Panc1 (cell line): ENCODE data around the gene RPRD1A. TPM values are rescaled to one million over a fixed set of nuclear protein-coding genes. Genes with fewer than 3 reads are reported as not detected.

Experiments
- ATAC-seq: fragments of 200-7000 bp; cut with Tn5 transposase; 2 replicates; pipeline ENCODE4 v1.9.1; 2020; ENCODE audit warnings: mild to moderate bottlenecking, moderate library complexity
- BruUV-seq: library from RNA; stranded (reverse); fragments of 400-500 nt; replicated peaks from 2 replicates; lab custom pipeline; 2021; lab: Mats Ljungman, UMichigan
- CTCF ChIA-PET: fragments of 300-600 bp; sonication (Branson Sonifier 250); formaldehyde crosslinking; loops from one replicate; lab custom pipeline; 2022; ENCODE audit warnings: antibody characterized with exemption; lab: Charles Lee
- POLR2A ChIA-PET: fragments of 300-600 bp; sonication (Branson Sonifier 250); formaldehyde crosslinking; loops from one replicate; lab custom pipeline; 2022; ENCODE audit warnings: antibody characterized with exemption; lab: Charles Lee
- DNase-seq: peaks from one replicate; pipeline ENCODE4 v3.0.0-alpha.2; 2010; ENCODE audit warnings: low read depth, low spot score
- H3K27ac ChIP-seq: 2 replicates; pipeline ENCODE4 v1.5.1; 2011; ENCODE audit warnings: mild to moderate bottlenecking, low read length, inconsistent platforms
- H3K27me3 ChIP-seq: fragments of 200-500 bp; sonication (Bioruptor generic); 2 replicates; pipeline ENCODE4 v1.6.0; 2014; ENCODE audit warnings: low read length, inconsistent platforms; ENCODE audit not compliant: control insufficient read depth, insufficient read depth
- H3K36me3 ChIP-seq: fragments of 200-500 bp; sonication (Bioruptor generic); 2 replicates; pipeline ENCODE4 v1.5.1; 2014; ENCODE audit warnings: inconsistent platforms, mild to moderate bottlenecking, low read length, moderate library complexity; ENCODE audit not compliant: control insufficient read depth, insufficient read depth
- H3K4me1 ChIP-seq: 2 replicates; pipeline ENCODE4 v1.5.1; 2011; ENCODE audit warnings: inconsistent platforms, mild to moderate bottlenecking, low read length, moderate library complexity; ENCODE audit not compliant: control insufficient read depth, insufficient read depth
- H3K4me3 ChIP-seq, 2 experiments: 2 replicates each; pipeline ENCODE4 v1.5.1; 2011 to 2012; ENCODE audit warnings: low read depth in 2 of 2, low read length in 2 of 2, mild to moderate bottlenecking in 2 of 2, inconsistent platforms in 1 of 2, moderate library complexity in 1 of 2
- H3K9me3 ChIP-seq: fragments of 200-500 bp; sonication (Bioruptor generic); 2 replicates; pipeline ENCODE4 v1.5.1; 2014; ENCODE audit warnings: low read depth, mild to moderate bottlenecking, inconsistent platforms, low read length, moderate library complexity; ENCODE audit not compliant: control insufficient read depth, insufficient read depth
- CTCF ChIP-seq: fragments of 450-650 bp; IDR thresholded peaks from 2 replicates; pipeline ENCODE4 v1.5.1; 2017; ENCODE audit warnings: mild to moderate bottlenecking
- POLR2AphosphoS5 ChIP-seq: IDR thresholded peaks from 2 replicates; pipeline ENCODE4 v1.6.1; 2012; ENCODE audit warnings: mild to moderate bottlenecking, low read depth, low read length, moderate library complexity
- SIN3A ChIP-seq: IDR thresholded peaks from 2 replicates; pipeline ENCODE4 v1.6.1; 2012; ENCODE audit warnings: low read depth, mild to moderate bottlenecking, low read length, moderate library complexity, borderline replicate concordance; ENCODE audit not compliant: insufficient read depth
- TCF7L2 ChIP-seq: IDR thresholded peaks from 2 replicates; pipeline ENCODE4 v1.6.1; 2011; ENCODE audit warnings: mild to moderate bottlenecking, low read depth, low read length, inconsistent platforms
- in situ Hi-C: cut with HindIII; loops from 2 replicates; pipeline ENCODE4 v1.10.0; 2016; ENCODE audit warnings: low sequenced_read_pairs, low pct_unique_long_range_greater_than_20kb
- intact Hi-C: fragments of 100-400 bp; cut with micrococcal nuclease; formaldehyde crosslinking; loops from one replicate; pipeline ENCODE4 v1.10.0; 2022; ENCODE audit not compliant: unreplicated experiment
- total RNA-seq: library from RNA; stranded (reverse); gene quantifications from one replicate; pipeline ENCODE4 v1.2.1, GENCODE V29; 2021; ENCODE audit not compliant: unreplicated experiment
- TF ChIP-seq, protein P1 (sequence below), 2 experiments: IDR thresholded peaks; 2 replicates each; pipeline ENCODE4 v1.6.1; 2011 to 2012; ENCODE audit warnings: low read depth in 2 of 2, control low read depth in 1 of 2, low read length in 1 of 2, mild to moderate bottlenecking in 1 of 2, moderate library complexity in 1 of 2; ENCODE audit not compliant: insufficient read depth in 1 of 2

Gene RPRD1A
- total RNA-seq, 1 experiment from 2014 or later, result 44.0 TPM

DNA sequence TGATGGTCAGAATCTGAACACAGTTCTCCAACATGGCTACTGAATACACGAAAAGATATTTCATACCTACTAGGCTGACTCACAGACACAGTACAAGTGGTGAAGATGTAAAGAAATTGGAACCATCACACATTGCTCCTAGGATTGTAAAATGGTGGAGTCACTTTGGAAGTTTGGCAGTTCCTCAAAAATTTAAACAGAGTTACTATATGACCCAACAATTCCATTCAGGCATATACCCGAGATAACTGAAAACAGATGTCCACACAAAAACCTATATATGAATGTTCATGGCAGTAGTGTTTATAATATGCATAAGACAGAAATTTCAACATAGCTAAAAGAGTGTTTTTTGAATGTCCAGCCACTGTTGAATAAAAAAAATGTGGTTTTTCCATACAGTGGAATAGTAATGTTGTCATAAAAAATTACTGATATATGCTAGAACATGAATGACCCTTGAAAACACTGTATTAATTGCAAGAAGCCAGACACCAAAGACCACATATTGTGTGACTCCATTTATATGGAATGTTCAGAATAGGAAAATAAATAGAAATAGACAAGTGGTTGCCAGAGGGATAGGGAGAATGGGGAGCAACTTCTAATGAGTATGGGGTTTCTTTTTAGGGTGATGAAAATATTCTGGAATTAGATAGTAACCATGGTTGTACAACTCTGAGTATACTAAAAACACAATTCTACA lies 84.8 kb downstream of the RPRD1A start:
- no TSS peak for BruUV-seq
- Histone ChIP-seq H3K9me3 (no peaks in the 10 kb centered on the region), H3K27ac (no peak overlapping the region), H3K27me3 (no peaks in the 10 kb centered on the region), H3K36me3 (peaks cover 11% of the 10 kb centered on the region), H3K4me1 (no peaks in the 10 kb centered on the region), H3K4me3 (no peak overlapping the region)
- TF ChIP-seq SIN3A, result no peak
- no peak for TF ChIP-seq CTCF
- no peak for TF ChIP-seq POLR2AphosphoS5
- no peak for TF ChIP-seq TCF7L2
- TF ChIP-seq, protein P1, sequence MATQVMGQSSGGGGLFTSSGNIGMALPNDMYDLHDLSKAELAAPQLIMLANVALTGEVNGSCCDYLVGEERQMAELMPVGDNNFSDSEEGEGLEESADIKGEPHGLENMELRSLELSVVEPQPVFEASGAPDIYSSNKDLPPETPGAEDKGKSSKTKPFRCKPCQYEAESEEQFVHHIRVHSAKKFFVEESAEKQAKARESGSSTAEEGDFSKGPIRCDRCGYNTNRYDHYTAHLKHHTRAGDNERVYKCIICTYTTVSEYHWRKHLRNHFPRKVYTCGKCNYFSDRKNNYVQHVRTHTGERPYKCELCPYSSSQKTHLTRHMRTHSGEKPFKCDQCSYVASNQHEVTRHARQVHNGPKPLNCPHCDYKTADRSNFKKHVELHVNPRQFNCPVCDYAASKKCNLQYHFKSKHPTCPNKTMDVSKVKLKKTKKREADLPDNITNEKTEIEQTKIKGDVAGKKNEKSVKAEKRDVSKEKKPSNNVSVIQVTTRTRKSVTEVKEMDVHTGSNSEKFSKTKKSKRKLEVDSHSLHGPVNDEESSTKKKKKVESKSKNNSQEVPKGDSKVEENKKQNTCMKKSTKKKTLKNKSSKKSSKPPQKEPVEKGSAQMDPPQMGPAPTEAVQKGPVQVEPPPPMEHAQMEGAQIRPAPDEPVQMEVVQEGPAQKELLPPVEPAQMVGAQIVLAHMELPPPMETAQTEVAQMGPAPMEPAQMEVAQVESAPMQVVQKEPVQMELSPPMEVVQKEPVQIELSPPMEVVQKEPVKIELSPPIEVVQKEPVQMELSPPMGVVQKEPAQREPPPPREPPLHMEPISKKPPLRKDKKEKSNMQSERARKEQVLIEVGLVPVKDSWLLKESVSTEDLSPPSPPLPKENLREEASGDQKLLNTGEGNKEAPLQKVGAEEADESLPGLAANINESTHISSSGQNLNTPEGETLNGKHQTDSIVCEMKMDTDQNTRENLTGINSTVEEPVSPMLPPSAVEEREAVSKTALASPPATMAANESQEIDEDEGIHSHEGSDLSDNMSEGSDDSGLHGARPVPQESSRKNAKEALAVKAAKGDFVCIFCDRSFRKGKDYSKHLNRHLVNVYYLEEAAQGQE (IDR thresholded peaks at IDR 0.05; ENCODE audit: insufficient read depth in 1 of 2, low read depth in 2 of 2, low read length in 1 of 2), result no peak
- ATAC-seq (no peak), DNase-seq (no peak)
- POLR2A ChIA-PET, result no interaction called here
- intact Hi-C loops, result no loop called here
- CTCF ChIA-PET, result no interaction called here
- in situ Hi-C loops, result no loop called here

DNA sequence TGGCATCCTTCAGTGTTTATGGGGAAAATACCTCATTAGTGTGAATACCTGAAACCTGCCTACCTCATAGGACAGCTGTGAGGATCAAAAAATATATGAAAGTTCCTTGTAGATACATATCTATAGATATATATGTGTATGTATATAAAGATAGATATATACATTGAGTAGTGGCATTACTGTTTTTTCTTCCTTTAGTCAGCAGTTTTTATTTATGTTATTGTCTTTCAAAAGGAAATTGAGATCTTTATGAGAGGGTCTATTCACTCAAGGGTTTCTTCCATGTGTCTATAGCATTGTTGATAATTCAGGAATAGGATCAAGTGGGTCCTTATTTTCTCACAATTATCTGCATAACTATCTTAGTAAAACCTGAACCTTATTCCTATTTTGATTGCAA lies 88.2 kb downstream of the RPRD1A start:
- no peaks in the 10 kb centered on the region for H3K9me3 ChIP-seq
- no peak overlapping the region for H3K27ac ChIP-seq
- CTCF ChIA-PET, result no interaction called here
- POLR2A ChIA-PET, result no interaction called here
- 0 out of 2 replicates have a peak, but pooled peaks cover 3% of the 10 kb centered on the region for H3K4me1 ChIP-seq
- in situ Hi-C loops, result no loop called here
- no peaks in the 10 kb centered on the region for H3K27me3 ChIP-seq
- DNase-seq (no peak), ATAC-seq (no peak)
- H3K36me3 ChIP-seq, result peaks cover 26% of the 10 kb centered on the region
- H3K4me3 ChIP-seq, result no peak overlapping the region
- no TSS peak for BruUV-seq
- TF ChIP-seq POLR2AphosphoS5 (no peak), TCF7L2 (no peak), CTCF (no peak), SIN3A (no peak)
- TF ChIP-seq, protein P1 (IDR thresholded peaks at IDR 0.05; ENCODE audit: insufficient read depth in 1 of 2, low read depth in 2 of 2, low read length in 1 of 2), result no peak
- intact Hi-C loops, result no loop called here
